Measurements from ENCODE around the gene DYNLL2. TPM values are rescaled to one million over a fixed set of nuclear protein-coding genes. Genes with fewer than 3 reads are reported as not detected.
"Not testable (repeated sequence)": the region's sequence is repeated elsewhere in the genome, so short reads cannot be mapped to it uniquely, and the experiment has no call there.

The DYNLL2 gene
- total RNA-seq, 2 experiments from 2014 or later, result 25.6 to 26.1 TPM

DNA sequence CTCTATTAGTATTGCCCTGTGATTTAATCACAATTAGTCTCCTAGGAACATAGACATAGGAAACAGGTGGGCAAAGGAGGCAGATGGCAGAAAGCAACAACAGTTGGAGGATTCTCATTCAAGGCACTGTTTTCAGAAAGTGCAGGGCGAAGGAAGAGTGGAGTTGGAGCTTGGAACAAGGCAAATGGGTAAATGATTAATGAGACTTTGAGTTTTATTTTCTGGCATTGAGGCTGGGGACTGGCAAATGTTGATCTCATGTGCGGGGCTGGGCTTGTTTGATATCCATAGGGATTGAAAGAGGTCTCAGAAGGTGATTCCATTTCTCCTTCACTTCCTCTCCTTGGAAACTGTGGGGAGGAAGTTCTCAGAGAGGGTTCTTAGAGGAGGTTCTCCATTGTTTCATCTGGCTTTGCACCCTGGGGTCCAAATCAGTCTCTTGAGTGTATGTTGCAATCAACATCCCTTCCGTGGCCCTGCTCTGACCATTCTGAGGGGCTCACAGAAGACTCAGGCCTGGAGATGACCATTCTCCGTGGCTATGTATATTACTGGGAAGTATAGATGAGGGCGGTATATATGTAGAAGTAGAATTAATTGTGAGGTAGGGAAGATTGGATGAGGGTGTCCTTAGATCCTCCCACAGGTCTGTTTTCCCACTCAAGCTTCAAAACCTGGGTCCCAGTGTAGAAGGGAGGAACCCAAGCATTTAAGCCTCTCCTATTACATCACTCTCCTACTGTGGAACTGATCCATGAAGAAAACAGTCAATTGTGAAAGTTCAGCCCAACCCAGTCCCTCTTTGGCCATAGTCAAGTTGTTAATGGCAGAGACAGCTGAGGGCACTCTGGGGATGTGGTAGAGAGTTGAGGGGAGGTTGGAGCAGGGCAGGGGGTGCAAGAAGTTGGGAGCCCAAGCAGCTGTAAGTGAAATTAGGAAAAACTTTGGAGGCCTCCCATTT lies 39.7 kb upstream of the DYNLL2 start:
- Mint-ChIP-seq H3K36me3 (ENCODE audit: low read depth) (no peaks in the 10 kb centered on the region), H3K27me3 (peaks cover 21% of the 10 kb centered on the region), H3K9me3 (no peaks in the 10 kb centered on the region), H3K4me3 (no peak overlapping the region), H3K4me1 (ENCODE audit: low read depth) (no peaks in the 10 kb centered on the region), H3K27ac (no peak overlapping the region)
- ATAC-seq, result no peak
- TF ChIP-seq, protein P1, sequence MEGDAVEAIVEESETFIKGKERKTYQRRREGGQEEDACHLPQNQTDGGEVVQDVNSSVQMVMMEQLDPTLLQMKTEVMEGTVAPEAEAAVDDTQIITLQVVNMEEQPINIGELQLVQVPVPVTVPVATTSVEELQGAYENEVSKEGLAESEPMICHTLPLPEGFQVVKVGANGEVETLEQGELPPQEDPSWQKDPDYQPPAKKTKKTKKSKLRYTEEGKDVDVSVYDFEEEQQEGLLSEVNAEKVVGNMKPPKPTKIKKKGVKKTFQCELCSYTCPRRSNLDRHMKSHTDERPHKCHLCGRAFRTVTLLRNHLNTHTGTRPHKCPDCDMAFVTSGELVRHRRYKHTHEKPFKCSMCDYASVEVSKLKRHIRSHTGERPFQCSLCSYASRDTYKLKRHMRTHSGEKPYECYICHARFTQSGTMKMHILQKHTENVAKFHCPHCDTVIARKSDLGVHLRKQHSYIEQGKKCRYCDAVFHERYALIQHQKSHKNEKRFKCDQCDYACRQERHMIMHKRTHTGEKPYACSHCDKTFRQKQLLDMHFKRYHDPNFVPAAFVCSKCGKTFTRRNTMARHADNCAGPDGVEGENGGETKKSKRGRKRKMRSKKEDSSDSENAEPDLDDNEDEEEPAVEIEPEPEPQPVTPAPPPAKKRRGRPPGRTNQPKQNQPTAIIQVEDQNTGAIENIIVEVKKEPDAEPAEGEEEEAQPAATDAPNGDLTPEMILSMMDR (IDR thresholded peaks at IDR 0.05), result no peak
- CTCF ChIA-PET, result no interaction called here
- intact Hi-C loops (cut with micrococcal nuclease), result no loop called here
- POLR2A ChIA-PET, result no interaction called here
- DNase-seq, result no peak

DNA sequence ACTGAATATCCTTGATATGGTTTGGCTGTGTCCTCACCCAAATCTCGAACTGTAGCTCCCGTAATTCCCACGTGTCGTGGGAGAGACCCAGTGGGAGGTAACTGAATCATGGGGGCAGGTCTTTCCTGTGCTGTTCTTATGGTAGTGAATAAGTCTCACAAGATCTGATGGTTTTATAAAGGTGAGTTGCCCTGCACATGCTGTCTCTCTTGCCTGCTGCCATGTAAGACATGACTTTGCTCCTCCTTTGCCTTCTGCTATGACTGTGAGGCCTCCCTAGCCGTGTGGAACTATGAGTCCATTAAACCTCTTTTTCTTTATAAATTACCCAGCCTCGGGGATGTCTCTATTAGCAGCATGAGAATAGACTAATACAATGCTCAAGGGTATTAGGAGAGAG lies 39.0 kb upstream of the DYNLL2 start:
- H3K27ac Mint-ChIP-seq; H3K4me3 Mint-ChIP-seq; CTCF ChIA-PET; ATAC-seq; H3K36me3 Mint-ChIP-seq (ENCODE audit: low read depth); DNase-seq; POLR2A ChIA-PET; H3K9me3 Mint-ChIP-seq; intact Hi-C loops (cut with micrococcal nuclease); H3K4me1 Mint-ChIP-seq (ENCODE audit: low read depth): not testable (repeated sequence)
- peaks cover 21% of the 10 kb centered on the region for H3K27me3 Mint-ChIP-seq

GRCh38 chr17:58046239-58047094 lies 36.8 kb upstream of the DYNLL2 start:
- POLR2A ChIA-PET, result no interaction called here
- Mint-ChIP-seq H3K27ac (no peak overlapping the region), H3K4me1 (ENCODE audit: low read depth) (no peaks in the 10 kb centered on the region), H3K9me3 (no peaks in the 10 kb centered on the region), H3K4me3 (no peak overlapping the region), H3K36me3 (ENCODE audit: low read depth) (no peaks in the 10 kb centered on the region), H3K27me3 (peaks cover 14% of the 10 kb centered on the region)
- no peak for ATAC-seq
- intact Hi-C loops (cut with micrococcal nuclease), result no loop called here
- CTCF ChIA-PET, result no interaction called here
- TF ChIP-seq, protein P1 (IDR thresholded peaks at IDR 0.05), result no peak
- no peak for DNase-seq

GRCh38 chr17:58047376-58048150 lies 35.7 kb upstream of the DYNLL2 start:
- H3K9me3 Mint-ChIP-seq, result no peaks in the 10 kb centered on the region
- no peak for ATAC-seq
- TF ChIP-seq, protein P1 (IDR thresholded peaks at IDR 0.05), result no peak

GRCh38 chr17:58049533-58049932 lies 33.7 kb upstream of the DYNLL2 start:
- H3K27me3 Mint-ChIP-seq, result no peaks in the 10 kb centered on the region
- H3K9me3 Mint-ChIP-seq, result no peaks in the 10 kb centered on the region
- CTCF ChIA-PET, result no interaction called here
- no peak overlapping the region for H3K27ac Mint-ChIP-seq
- peaks cover 14% of the 10 kb centered on the region for H3K4me1 Mint-ChIP-seq (ENCODE audit: low read depth)
- intact Hi-C loops (cut with micrococcal nuclease), result no loop called here
- H3K36me3 Mint-ChIP-seq (ENCODE audit: low read depth), result no peaks in the 10 kb centered on the region
- POLR2A ChIA-PET, result no interaction called here
- ATAC-seq (no peak), DNase-seq (no peak)
- no peak overlapping the region for H3K4me3 Mint-ChIP-seq
- TF ChIP-seq, protein P1 (IDR thresholded peaks at IDR 0.05), result no peak

More at GRCh38 chr17:58047376-58048150, 35.7 kb upstream of the DYNLL2 start:
- intact Hi-C loops (cut with micrococcal nuclease), result no loop called here
- POLR2A ChIA-PET, result no interaction called here
- no peak overlapping the region for H3K27ac Mint-ChIP-seq
- CTCF ChIA-PET, result no interaction called here
- no peaks in the 10 kb centered on the region for H3K36me3 Mint-ChIP-seq (ENCODE audit: low read depth)
- peaks cover 9% of the 10 kb centered on the region for H3K27me3 Mint-ChIP-seq
- H3K4me3 Mint-ChIP-seq, result no peak overlapping the region
- no peak for DNase-seq
- peaks cover 3% of the 10 kb centered on the region for H3K4me1 Mint-ChIP-seq (ENCODE audit: low read depth)

Data from activated CD8-positive, alpha-beta T cell treated with anti-CD3 and anti-CD28 coated beads for 36 hours (primary cell).